Urothelium cell line (cell line): Measurements from ENCODE around the gene C1QTNF5.
"Not testable (repeated sequence)": the region's sequence is repeated elsewhere in the genome, so short reads cannot be mapped to it uniquely, and the experiment has no call there.

Experiments used
- DNase-seq: peaks from one replicate; pipeline ENCODE4 v3.0.0; 2011; ENCODE audit warnings: low spot score, mixed read lengths
- FAIRE-seq: peaks from 2 replicates; lab custom pipeline; 2011; peaks lifted over from hg19 to GRCh38; lab: Jason Lieb, UNC

C1QTNF5 gene

GRCh38 chr11:119340335-119341221, at the start of gene C1QTNF5:
C1QTNF5 (minus strand) TSS chr11:119340883; CDS start chr11:119340397, 486 bp downstream.
- DNase-seq (no peak), FAIRE-seq (no peak)

DNA sequence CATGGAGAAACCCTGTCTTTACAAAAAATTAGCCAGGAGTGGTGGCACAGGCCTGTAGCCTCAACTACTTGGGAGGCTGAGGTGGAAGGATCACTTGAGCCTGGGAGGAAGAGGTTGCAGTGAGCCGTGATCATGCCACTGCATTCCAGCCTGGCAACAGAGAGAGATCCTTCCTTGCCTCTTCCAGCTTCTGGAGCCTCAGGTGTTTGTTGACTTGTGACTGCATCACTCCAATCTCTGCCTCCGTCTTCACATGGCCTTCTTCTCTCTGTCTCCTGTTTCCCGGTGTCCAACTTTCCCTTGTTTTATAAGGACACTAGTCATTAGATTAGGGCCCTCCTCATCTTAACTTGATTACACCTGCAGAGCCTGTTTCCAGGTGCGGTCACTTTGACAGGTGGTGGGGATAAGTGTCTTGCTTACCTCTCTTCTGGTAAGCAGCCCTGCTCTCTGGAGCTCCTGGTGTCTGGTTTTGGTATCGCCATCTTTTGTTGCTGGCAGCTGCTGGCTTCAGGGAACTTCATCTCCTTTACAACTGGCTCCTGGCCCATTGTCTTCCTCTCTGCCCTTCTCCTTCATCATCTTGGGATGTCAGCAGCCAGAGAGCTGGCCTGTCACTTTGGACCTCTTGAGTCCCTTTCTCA, 49.0 kb upstream of the C1QTNF5 start:
- DNase-seq (no peak), FAIRE-seq (no peak)

- FAIRE-seq, result no peak
- DNase-seq, result no peak
Observed at GRCh38 chr11:119388103-119388502, 47.4 kb upstream of the C1QTNF5 start.

- DNase-seq, result no peak
- no peak for FAIRE-seq
Observed at GRCh38 chr11:119384332-119384731, 43.6 kb upstream of the C1QTNF5 start.

DNA sequence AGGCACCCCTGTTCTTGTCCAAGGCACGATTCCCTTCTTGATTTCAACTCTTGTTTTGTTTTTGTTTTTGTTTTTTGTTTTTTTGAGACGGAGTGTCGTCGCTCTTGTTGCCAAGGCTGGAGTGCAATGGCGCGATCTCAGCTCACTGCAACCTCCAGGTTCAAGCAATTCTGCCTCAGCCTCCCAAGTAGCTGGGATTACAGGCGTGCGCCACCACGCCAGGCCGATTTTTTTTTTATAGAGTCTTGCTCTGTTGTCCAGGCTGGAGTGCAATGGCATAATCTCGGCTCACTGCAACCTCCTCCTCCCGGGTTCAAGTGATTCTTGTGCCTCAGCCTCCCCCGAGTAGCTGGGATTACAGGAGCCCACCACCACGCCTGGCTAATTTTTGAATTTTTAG, 41.8 kb upstream of the C1QTNF5 start:
- DNase-seq, FAIRE-seq: not testable (repeated sequence)

GRCh38 chr11:119382101-119382500, 41.4 kb upstream of the C1QTNF5 start:
- DNase-seq (no peak), FAIRE-seq (no peak)

DNA sequence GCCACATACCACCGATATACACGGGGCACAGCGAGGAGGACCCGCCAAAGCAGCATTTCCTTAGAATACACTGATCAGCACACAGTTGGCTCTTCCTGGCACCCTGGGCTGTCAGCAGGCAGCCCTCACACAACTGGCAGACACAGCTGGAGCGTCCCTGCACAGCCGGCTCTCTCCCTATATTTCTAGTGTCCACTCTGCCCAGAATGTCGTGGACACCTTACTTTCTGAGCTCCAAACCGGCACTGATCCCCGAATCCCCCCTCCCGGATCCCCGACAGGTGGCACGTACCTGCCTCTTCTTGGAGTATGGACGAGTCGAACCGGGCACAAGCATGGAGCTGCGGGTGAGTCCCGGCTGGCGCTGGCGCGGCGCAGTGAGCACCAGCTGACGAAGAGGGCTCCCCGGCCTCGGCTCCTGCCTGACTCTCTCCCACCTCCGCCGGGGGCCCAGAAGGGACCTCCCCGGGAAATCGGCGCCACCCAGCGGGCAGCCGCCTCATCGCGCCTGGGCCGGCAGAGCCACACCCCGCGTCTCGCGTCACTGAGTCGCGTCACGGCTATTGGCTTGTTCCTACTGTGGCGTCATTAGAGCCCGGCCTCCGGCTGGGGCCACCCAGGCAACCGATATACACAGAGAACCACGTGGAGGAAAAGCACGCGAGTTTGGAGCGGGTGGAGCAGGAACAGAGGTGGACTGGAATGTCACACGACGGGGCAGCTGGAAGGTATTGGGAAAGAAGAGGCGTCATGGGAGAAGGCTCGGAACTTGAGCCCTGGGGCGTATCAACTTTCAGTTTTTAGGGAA, 40.7 kb upstream of the C1QTNF5 start, which contains the start of gene USP2:
USP2 (minus strand) TSS at position 510 of the 808 bp plus-strand sequence. CDS start 8,210 bp downstream, outside the sequence.
- FAIRE-seq, result no peak
- no peak for DNase-seq

DNA sequence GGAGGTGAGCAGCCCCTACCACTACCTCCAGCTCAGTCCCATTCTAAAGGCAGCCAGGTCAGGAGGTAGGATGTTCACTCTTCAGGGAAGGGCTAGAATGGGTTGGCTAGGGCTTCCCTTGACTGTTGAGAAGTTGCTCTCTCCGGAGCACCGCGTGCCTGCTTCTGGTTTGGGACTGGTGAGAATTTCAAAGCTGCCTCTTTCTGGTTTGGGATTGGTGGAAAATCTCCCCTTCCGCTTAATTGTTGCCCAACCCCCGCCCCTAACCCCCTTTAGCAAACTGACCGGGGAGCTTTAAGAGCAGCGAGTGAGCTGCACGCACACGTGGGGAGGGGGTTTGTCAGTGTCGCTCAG, 40.1 kb upstream of the C1QTNF5 start:
- DNase-seq (no peak), FAIRE-seq (no peak)

DNA sequence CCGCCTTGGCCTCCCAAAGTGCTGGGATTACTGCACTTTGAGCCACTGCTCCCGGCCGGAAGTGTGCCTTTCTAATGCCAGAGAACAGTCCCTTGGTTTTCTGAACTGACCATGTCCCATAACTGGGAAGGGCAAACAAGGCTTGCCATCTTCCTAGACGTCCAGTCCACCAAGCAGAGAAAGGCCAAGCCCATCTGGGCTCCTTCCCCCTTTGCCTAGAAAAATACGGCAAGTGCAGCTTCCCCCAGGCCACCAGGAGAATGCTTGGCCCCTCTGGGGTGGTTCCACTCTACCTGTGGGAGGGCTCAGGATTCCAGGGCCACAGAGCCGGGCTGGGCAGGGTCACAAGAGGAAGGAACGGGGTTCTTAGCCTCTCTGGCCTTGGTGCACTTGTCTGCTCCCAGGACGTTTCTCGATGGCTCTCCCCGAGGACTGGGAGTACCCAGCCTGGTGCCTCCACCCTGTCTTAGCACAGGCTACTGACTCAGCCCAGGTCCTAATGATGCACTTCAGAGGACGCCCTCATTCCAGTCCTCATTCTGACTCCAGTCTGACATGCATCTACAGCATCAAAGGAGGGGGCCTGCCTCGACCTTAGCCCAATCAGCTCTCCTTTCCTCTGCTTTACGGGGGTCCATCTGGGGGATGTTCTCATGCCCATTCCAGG, 39.6 kb upstream of the C1QTNF5 start:
- no peak for DNase-seq
- FAIRE-seq, result no peak

GRCh38 chr11:119378851-119379465, 38.3 kb upstream of the C1QTNF5 start:
- no peak for FAIRE-seq
- no peak for DNase-seq

GRCh38 chr11:119377961-119378667, 37.4 kb upstream of the C1QTNF5 start:
- FAIRE-seq (no peak), DNase-seq (no peak)

DNA sequence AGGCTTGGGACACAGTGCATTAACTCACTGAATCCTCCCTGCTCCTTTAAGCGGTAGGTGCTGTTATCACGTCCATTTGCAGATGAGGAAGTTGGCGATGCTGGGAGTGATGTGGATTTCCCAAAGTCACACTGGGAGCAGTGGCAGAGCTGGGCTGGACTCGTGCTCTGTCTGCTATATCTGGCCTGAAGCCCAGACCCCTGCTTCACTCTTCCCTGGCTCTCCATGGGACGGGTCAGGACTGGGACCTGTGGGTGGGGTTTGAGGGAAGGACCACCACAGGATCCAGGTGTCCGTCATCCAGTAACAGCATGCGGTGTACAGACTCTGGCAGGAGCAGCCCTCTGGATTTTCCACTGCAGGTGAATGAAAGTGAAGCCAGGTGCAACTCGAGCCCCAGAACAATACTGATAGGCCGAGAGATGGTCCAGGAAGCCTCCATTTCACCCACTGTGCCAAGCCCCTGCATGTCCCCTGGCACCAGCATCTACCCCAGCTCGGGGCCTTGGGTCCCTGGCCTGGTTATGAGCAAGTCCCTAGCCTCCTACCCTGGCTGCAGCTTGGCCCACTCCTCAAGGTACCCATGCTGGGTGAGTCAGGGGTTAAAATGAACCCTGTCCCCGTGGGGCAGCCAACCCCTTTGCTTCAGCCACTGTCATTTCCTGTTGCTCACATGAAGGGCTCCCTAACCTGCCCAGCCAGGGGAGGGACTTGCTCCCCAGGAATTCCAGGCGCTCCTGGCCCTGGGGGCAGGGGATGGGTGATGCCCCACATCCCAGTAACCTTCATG, 36.6 kb upstream of the C1QTNF5 start:
- DNase-seq (no peak), FAIRE-seq (no peak)

DNA sequence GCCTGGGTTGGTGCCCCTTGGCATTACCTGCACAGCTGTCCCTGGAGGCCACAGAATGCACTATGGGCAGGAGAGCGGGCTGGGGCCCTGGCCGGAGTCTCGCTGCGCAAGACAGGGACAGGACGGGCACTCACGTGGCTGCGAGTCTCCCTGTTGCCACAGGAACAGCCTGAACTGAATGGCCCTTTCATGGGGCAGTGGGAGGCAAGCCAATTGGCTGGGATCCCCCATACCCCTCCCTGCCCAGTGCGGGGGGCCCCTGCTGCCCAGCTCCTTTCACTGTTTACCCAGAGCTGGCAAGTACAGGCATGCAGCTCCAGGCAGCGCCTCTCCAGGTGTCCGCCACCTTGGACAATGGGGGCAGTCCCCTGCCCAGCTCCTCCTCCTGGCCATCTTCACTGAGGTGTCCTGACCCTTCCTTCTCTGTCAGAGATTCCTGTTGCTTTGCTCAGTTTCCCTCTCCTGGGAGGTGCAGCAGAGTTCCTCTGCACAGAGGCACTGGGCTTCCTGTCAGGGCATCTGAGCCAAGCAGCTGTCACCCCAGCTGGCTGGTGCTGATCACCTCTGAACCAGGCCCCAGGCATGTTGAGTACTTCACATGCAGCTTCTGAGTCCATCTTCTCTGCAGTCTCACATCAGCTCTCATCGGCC, 35.6 kb upstream of the C1QTNF5 start:
- no peak for DNase-seq

DNA sequence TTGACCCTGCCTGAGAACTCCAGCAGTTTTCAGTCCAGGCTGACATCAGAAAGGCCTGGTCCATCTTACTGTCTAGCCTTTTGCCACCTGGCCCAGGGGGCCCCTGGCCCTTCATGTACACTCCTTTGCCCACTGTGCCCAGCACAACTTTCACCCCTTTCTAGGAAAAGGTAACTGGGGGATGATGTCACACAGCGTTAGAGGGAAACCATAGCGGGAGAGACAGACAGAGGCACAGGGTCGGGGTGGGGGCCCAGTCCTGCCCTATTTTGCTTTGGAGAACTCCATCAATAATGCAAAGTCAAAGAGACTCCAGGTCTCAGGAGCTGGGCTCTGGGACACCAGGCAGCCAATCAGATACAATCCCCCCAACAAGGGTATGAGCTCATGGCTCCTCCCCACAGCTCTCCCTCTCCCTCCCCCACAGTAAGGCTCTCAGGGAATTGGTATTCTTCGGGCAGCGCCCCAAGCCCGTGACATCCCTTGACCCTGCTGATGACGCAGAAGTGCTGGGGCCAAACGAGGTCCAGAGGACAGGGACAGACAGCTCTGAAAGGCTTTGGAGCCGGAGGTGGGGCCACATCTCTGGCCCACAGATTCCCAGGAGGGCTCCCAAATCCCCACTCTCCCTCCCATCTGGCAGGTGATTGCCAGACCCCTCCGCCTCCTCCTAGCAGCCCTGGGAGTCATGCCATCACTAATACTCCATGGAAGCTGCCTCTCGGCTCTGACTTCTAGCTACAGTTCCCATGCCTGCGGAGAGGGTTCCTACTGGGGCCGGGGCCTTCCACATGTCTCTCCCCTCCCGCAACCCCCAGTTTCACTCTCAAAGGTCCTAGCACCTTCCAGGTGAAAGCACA, 34.9 kb upstream of the C1QTNF5 start:
- no peak for DNase-seq
- FAIRE-seq, result no peak

More for the DNA sequence above, 35.6 kb upstream of the C1QTNF5 start:
- FAIRE-seq, result no peak

GRCh38 chr11:119374632-119375336, 34.1 kb upstream of the C1QTNF5 start:
- FAIRE-seq (no peak), DNase-seq (no peak)

- FAIRE-seq (no peak), DNase-seq (peak; percentile 54)
Observed at GRCh38 chr11:119373921-119374631, 33.4 kb upstream of the C1QTNF5 start.
